Hepatocyte (in vitro differentiated cells): Measurements from ENCODE around the gene MLC1.

Experiments
- CTCF ChIP-seq: fragments of 200-600 bp; sonication (generic); IDR thresholded peaks from 2 replicates; pipeline ENCODE4 v1.5.1; 2016; ENCODE audit warnings: antibody characterized with exemption, mild to moderate bottlenecking; ENCODE audit not compliant: poor library complexity
- EZH2 ChIP-seq: fragments of 200-600 bp; sonication (generic); IDR thresholded peaks from 2 replicates; pipeline ENCODE4 v1.6.1; 2016; ENCODE audit warnings: antibody characterized with exemption, mild to moderate bottlenecking, borderline replicate concordance

- no peak for TF ChIP-seq CTCF
- no peak for TF ChIP-seq EZH2
Observed at GRCh38 chr22:50088096-50088495, 2.9 kb upstream of the MLC1 start.
